ENCODE measurements around the gene LY6G6F.

The LY6G6F gene

DNA sequence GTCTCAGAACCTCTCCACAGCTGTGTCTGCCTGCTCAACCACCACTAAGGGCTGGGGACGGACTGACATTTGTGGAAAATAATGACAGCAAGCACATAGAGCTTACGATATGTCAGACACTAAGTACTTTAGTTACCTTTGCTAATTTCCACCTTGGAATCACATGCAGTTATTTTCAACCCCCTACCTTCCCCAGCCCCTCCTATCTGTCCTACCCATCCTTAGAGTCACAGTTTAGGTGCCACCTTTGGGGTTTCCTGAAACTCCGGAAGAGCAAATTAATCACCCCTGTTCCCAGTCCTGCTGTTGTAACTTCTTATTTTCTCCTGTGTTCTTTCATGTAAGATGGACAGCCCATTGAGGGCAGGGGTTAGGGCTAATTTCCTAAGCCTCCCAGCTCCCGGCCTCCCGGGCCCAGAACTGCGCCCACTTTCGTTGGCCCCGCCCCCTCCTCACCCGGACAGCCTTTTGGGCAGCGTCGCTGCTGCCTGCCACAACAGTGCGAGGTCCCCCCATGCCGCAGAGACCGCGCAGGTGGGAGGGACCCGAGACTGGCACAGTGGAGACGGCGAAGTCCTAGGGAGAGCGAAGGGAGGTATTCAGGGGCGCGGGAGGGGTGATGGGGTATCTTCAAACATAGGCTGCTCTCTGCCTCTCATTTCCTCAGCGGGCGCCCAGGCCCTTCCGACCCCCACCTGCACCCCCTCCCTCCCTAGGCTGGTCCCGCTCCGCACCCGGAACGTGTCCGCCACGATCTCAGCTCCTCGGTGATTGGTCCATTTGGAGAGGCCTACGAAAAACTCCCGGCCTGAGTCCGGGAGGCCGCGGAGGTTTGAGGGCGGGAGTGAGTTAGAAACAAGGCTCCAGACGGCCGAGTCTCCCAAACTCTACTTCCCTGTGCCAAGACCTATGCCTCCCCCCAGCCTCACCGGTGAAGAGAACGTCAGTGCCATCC is 21.3 kb downstream of the LY6G6F start:
- H3K36me3 ChIP-seq (ENCODE audit: insufficient read depth, low read length): peaks cover 7% of the 10 kb centered on the region; the same call in 1 of the 2 replicates
- H3K27ac ChIP-seq (ENCODE audit: low read depth, low read length): no peak overlapping the region
- H3K27me3 ChIP-seq (ENCODE audit: insufficient read depth, low read length): no peaks in the 10 kb centered on the region
- peaks cover 22% of the 10 kb centered on the region for H3K4me1 ChIP-seq (ENCODE audit: control insufficient read depth, insufficient read depth, low read length, unreplicated experiment)
- H3K4me3 ChIP-seq (ENCODE audit: low read depth, low read length): peak overlapping the region; percentile 81; the same call in 1 of the 2 replicates
- no peak overlapping the region for H2AFZ ChIP-seq (ENCODE audit: low read length, unreplicated experiment)
- H3K79me2 ChIP-seq (ENCODE audit: control insufficient read depth, insufficient read depth, low read length, unreplicated experiment): peaks cover 8% of the 10 kb centered on the region

DNA sequence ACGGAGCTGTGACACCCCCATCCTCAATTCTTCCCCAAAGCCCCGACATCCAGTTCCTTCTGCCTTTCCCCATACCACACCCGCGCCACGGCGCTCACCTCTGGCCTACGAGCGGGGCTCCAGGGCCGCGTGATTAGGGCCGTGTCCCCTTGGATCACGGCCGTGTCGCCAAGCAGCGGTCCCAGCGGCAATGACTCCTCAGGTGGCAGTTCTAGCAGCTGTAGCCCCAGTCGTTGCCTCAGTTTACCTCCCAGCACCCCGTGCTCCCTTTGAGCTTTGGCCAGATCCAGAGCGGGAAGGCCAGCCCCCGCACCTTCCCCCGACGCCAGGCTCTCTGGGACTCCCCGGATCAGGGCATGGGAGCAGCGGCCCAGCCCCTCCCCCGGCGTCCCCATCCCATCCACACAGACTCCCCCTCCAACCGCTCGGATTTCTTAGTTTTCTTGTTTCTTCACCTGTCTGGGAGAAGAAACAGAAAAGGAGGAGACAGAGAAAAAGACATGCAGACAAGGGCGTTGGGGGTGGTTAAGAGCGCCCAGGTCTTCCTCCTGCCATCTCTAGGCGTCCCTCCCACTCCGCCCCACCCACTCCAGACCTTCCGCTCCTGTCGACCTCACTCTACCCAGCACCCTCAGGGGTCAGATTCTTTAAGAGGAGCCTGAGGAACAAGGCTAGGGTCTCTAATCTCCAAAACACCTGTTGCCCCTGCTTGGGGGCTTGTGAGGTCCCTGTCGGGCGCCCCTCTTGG is 22.3 kb downstream of the LY6G6F start, which contains the start of gene DDAH2:
TSS of gene DDAH2 (minus strand) at position 533 of the 748 bp plus-strand sequence. CDS start at position 395, 138 bp downstream.
- Histone ChIP-seq H3K79me2 (ENCODE audit: control insufficient read depth, insufficient read depth, low read length, unreplicated experiment) (peaks cover 18% of the 10 kb centered on the region), H3K4me1 (ENCODE audit: control insufficient read depth, insufficient read depth, low read length, unreplicated experiment) (peaks cover 32% of the 10 kb centered on the region), H3K27ac (ENCODE audit: low read depth, low read length) (peak within 1 kb of the TSS; percentile 74), H3K4me3 (ENCODE audit: low read depth, low read length) (peak within 1 kb of the TSS; percentile 81), H3K27me3 (ENCODE audit: insufficient read depth, low read length) (no peaks in the 10 kb centered on the region), H2AFZ (ENCODE audit: low read length, unreplicated experiment) (peak within 1 kb of the TSS; percentile 11), H3K36me3 (ENCODE audit: insufficient read depth, low read length) (peaks cover 17% of the 10 kb centered on the region; the same call in 1 of the 2 replicates)

DNA sequence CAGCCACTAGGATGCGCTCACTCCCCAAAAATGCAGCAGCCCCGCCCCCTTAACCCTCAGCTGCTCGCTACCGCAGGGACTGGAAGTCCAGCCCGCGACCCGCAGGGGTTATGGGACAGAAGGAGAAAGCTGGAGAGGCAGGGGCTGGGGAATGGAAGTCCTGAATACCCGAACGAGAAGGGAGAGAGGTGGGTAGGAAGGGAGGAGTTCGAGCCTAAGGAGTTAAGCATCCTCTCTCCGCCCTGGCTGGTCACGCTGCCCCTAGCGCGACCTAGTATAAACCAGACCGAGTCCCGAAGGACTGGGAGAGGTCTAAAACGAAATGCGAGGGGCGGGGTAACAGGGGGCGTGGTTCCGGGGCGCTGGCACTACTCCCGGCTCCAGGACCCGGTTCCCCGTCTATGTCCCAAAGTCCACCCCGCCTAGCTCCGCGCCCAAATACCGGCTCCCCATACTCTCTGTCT is 22.9 kb downstream of the LY6G6F start:
- Histone ChIP-seq H3K36me3 (ENCODE audit: insufficient read depth, low read length) (peaks cover 22% of the 10 kb centered on the region; the same call in 1 of the 2 replicates), H3K4me1 (ENCODE audit: control insufficient read depth, insufficient read depth, low read length, unreplicated experiment) (peaks cover 37% of the 10 kb centered on the region), H3K27ac (ENCODE audit: low read depth, low read length) (peak overlapping the region; percentile 74), H3K4me3 (ENCODE audit: low read depth, low read length) (peak overlapping the region; percentile 81), H3K27me3 (ENCODE audit: insufficient read depth, low read length) (no peaks in the 10 kb centered on the region), H2AFZ (ENCODE audit: low read length, unreplicated experiment) (no peak overlapping the region), H3K79me2 (ENCODE audit: control insufficient read depth, insufficient read depth, low read length, unreplicated experiment) (peaks cover 24% of the 10 kb centered on the region)

DNA sequence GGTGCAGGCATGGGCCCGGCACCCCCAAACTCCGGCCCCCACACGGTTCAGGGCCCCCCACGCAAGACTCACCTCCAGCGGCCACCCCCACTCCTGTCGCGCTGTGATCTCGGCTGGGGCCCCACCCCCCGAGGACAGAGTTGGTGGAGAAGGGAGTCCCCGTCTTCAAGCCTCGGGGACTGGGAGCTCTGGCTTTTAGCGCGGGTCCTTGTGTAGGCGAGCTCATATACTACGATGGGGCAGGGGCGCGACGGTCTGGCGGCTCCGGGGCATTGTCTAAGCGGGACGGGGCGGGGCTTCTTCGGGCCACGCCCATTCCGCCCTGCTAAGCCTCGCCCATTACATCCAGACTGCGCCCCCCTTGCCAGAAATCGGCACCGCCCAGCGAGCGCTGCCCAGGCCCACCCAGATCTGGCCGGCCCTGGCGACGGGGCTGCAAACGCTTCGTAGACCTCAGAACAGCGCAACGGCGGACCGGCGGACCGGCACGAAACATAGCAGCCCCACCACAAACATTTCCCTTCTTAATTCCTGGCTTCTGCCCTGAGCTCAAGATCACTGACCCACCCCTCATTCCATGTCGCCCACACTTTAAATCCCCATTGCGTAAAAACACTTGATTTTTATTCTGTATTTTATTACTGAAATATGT is 23.4 kb downstream of the LY6G6F start:
- no peak overlapping the region for H2AFZ ChIP-seq (ENCODE audit: low read length, unreplicated experiment)
- peaks cover 22% of the 10 kb centered on the region; the same call in 1 of the 2 replicates for H3K36me3 ChIP-seq (ENCODE audit: insufficient read depth, low read length)
- peaks cover 29% of the 10 kb centered on the region for H3K79me2 ChIP-seq (ENCODE audit: control insufficient read depth, insufficient read depth, low read length, unreplicated experiment)
- H3K4me3 ChIP-seq (ENCODE audit: low read depth, low read length): peak overlapping the region; percentile 81
- peak overlapping the region; percentile 74 for H3K27ac ChIP-seq (ENCODE audit: low read depth, low read length)
- no peaks in the 10 kb centered on the region for H3K27me3 ChIP-seq (ENCODE audit: insufficient read depth, low read length)
- H3K4me1 ChIP-seq (ENCODE audit: control insufficient read depth, insufficient read depth, low read length, unreplicated experiment): peaks cover 37% of the 10 kb centered on the region

DNA sequence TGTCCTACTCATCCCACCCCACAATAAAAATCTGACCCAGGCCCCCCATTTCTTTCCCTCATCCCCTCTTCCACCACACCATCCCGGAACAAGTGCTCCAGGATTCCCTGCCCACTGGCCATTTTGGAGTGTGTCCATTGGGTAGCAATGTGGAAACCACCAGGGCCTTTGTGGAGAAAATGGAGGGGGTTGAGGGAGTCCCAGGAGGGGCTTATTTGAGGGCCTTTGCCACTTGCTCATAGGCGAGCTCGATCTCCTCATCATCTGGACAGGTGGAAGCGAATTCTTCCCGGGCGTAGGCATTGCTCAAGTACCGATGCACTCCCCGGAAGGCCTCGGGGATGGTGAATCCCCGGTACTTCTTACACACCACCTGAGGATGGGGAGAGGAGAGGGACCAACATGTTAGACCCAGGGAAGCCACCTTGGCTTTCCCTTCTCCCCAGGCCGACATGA is 24.0 kb downstream of the LY6G6F start:
- Histone ChIP-seq H3K27ac (ENCODE audit: low read depth, low read length) (peak overlapping the region; percentile 74), H3K79me2 (ENCODE audit: control insufficient read depth, insufficient read depth, low read length, unreplicated experiment) (peaks cover 35% of the 10 kb centered on the region), H3K27me3 (ENCODE audit: insufficient read depth, low read length) (no peaks in the 10 kb centered on the region), H3K4me1 (ENCODE audit: control insufficient read depth, insufficient read depth, low read length, unreplicated experiment) (peaks cover 37% of the 10 kb centered on the region), H3K4me3 (ENCODE audit: low read depth, low read length) (peak overlapping the region; percentile 81), H3K36me3 (ENCODE audit: insufficient read depth, low read length) (peaks cover 22% of the 10 kb centered on the region; the same call in 1 of the 2 replicates), H2AFZ (ENCODE audit: low read length, unreplicated experiment) (no peak overlapping the region)

DNA sequence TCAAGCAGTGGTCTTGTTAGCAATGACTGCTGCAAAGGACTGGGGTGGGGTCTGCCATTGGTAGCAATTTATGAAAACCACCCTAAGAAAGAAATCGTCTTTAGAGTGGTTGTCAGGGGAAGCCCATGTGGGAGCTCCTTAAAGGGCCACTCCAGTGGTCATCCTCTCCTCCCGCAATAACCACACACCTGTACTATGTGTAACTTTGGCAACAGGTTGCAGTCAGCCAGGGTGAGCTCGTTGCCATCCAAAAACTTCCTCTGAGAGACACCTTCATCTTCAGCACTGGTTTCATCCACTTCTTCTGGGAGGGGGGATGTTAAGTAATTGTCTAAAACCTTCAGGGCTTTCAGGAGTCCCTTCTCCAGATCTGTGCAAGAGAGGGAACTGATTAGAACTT is 25.4 kb downstream of the LY6G6F start:
- Histone ChIP-seq H3K27me3 (ENCODE audit: insufficient read depth, low read length) (no peaks in the 10 kb centered on the region), H3K4me3 (ENCODE audit: low read depth, low read length) (no peak overlapping the region), H3K4me1 (ENCODE audit: control insufficient read depth, insufficient read depth, low read length, unreplicated experiment) (peaks cover 42% of the 10 kb centered on the region), H3K27ac (ENCODE audit: low read depth, low read length) (peak overlapping the region; percentile 3; the same call in 1 of the 2 replicates), H3K36me3 (ENCODE audit: insufficient read depth, low read length) (peaks cover 22% of the 10 kb centered on the region; the same call in 1 of the 2 replicates), H3K79me2 (ENCODE audit: control insufficient read depth, insufficient read depth, low read length, unreplicated experiment) (peaks cover 48% of the 10 kb centered on the region), H2AFZ (ENCODE audit: low read length, unreplicated experiment) (no peak overlapping the region)

DNA sequence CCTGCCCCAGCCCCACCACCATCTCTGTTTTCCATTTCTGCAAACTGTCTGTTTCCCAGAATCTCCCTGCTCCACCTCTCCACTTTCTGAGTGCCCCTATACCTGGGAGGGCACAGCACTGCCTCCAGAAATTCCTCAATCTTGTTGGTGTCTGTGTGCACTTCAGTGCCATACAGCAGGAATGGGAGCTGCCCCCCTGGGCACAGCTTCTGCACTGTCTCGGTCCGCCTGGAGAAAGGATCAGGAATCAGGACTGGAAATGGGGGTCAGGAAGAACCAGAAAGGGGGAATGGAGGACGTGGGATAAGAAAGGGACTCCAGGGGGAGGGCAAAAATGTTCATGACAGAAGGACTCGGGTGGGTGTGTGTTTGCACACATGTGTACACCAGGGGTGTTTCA is 27.1 kb downstream of the LY6G6F start:
- H3K79me2 ChIP-seq (ENCODE audit: control insufficient read depth, insufficient read depth, low read length, unreplicated experiment): peaks cover 48% of the 10 kb centered on the region
- peaks cover 22% of the 10 kb centered on the region; the same call in 1 of the 2 replicates for H3K36me3 ChIP-seq (ENCODE audit: insufficient read depth, low read length)
- H2AFZ ChIP-seq (ENCODE audit: low read length, unreplicated experiment): no peak overlapping the region
- H3K27ac ChIP-seq (ENCODE audit: low read depth, low read length): peak overlapping the region; percentile 79
- peak overlapping the region; percentile 93 for H3K4me3 ChIP-seq (ENCODE audit: low read depth, low read length)
- peaks cover 55% of the 10 kb centered on the region for H3K4me1 ChIP-seq (ENCODE audit: control insufficient read depth, insufficient read depth, low read length, unreplicated experiment)
- H3K27me3 ChIP-seq (ENCODE audit: insufficient read depth, low read length): no peaks in the 10 kb centered on the region

DNA sequence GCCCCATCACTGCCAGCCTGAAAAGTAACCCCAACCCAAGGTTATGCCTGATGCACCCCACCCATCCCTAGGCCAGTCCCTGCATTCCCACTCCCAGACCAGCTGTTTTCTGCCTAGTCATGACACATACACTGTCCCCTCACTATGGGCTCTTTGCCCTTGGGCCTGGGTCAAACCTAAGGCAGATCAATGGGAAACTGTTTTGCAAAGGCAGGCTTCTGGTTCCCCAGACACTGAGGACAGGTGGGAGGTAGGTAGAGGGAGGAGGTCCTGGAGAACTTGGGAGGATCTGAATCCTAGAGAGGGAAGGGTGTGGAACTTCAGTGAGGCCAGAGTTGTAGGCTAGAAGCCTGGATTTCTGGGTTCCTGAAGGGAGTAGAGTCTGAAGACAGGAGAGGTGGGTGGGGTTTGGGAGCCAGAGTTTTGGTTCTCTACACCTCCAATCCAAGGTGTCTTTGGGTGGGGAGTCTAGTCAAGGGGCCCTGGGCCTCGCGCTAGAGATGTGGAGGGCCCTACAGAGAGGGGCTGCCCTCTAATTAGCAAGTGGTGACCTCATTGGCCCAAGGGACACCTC is 27.7 kb downstream of the LY6G6F start:
- Histone ChIP-seq H3K79me2 (ENCODE audit: control insufficient read depth, insufficient read depth, low read length, unreplicated experiment) (peaks cover 48% of the 10 kb centered on the region), H3K27ac (ENCODE audit: low read depth, low read length) (peak overlapping the region; percentile 79), H3K27me3 (ENCODE audit: insufficient read depth, low read length) (no peaks in the 10 kb centered on the region), H3K4me3 (ENCODE audit: low read depth, low read length) (peak overlapping the region; percentile 93), H3K4me1 (ENCODE audit: control insufficient read depth, insufficient read depth, low read length, unreplicated experiment) (peaks cover 56% of the 10 kb centered on the region), H3K36me3 (ENCODE audit: insufficient read depth, low read length) (peaks cover 22% of the 10 kb centered on the region; the same call in 1 of the 2 replicates), H2AFZ (ENCODE audit: low read length, unreplicated experiment) (no peak overlapping the region)

DNA sequence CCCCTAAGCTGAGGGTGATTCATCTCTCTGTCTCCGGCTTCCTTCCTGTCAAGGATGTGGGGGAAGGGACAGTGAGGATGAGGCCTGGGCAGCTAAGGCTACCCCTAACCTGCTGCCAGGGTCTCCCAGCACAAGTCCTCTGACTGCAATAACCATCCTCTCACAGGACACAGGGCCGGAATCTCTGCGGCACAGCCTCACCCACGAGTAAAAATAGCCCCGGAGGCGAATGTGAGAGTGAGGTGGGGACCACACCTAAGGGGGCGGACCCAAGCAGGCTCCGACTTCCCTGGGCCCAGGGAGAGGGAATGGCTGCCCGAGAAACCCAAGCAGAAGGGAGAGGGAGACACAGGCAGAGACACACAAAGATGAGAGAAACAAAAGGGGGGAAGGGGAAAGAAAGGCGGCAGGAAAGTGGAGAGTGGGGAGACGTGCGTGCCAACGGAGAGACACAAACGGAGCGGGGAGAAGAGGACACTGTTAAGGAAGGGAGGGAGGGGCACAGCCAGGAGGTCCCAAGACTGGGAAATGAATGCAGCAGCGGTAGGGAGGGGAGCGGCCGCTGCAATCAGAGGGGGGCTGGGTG is 28.2 kb downstream of the LY6G6F start:
- Histone ChIP-seq H3K79me2 (ENCODE audit: control insufficient read depth, insufficient read depth, low read length, unreplicated experiment) (peaks cover 48% of the 10 kb centered on the region), H3K4me1 (ENCODE audit: control insufficient read depth, insufficient read depth, low read length, unreplicated experiment) (peaks cover 57% of the 10 kb centered on the region), H3K27me3 (ENCODE audit: insufficient read depth, low read length) (no peaks in the 10 kb centered on the region), H3K4me3 (ENCODE audit: low read depth, low read length) (peak overlapping the region; percentile 93), H3K36me3 (ENCODE audit: insufficient read depth, low read length) (peaks cover 22% of the 10 kb centered on the region; the same call in 1 of the 2 replicates), H3K27ac (ENCODE audit: low read depth, low read length) (peak overlapping the region; percentile 79), H2AFZ (ENCODE audit: low read length, unreplicated experiment) (no peak overlapping the region)

Measured in ACC112 (cell line).